Neuronal stem cell (in vitro differentiated cells): ENCODE data around the gene TSPYL2.

Experiments
- DNase-seq: peaks from one replicate; pipeline ENCODE4 v3.0.0-alpha.2; 2013; ENCODE audit warnings: low spot score
- H2AFZ ChIP-seq: one replicate; pipeline ENCODE4 v1.6.1; 2013; ENCODE audit warnings: mild to moderate bottlenecking, low read length, inconsistent platforms
- H2AK5ac ChIP-seq: 2 replicates; pipeline ENCODE4 v1.6.1; 2013; ENCODE audit warnings: low read depth, mild to moderate bottlenecking, inconsistent platforms, low read length, moderate library complexity, mixed read lengths
- H2BK120ac ChIP-seq: 2 replicates; pipeline ENCODE4 v1.6.1; 2013; ENCODE audit warnings: low read depth, mild to moderate bottlenecking, inconsistent platforms, low read length, moderate library complexity, mixed read lengths
- H2BK12ac ChIP-seq: one replicate; pipeline ENCODE4 v1.6.1; 2013; ENCODE audit warnings: low read length, inconsistent platforms
- H2BK15ac ChIP-seq: 2 replicates; pipeline ENCODE4 v1.6.1; 2013; ENCODE audit warnings: mild to moderate bottlenecking, low read length, inconsistent platforms, mixed read lengths
- H2BK5ac ChIP-seq: one replicate; pipeline ENCODE4 v1.6.1; 2013; ENCODE audit warnings: inconsistent platforms, mild to moderate bottlenecking, low read length, moderate library complexity
- H3K14ac ChIP-seq: one replicate; pipeline ENCODE4 v1.6.1; 2013; ENCODE audit warnings: low read length, inconsistent platforms
- H3K18ac ChIP-seq: 2 replicates; pipeline ENCODE4 v1.6.1; 2013; ENCODE audit warnings: low read length, inconsistent platforms
- H3K23ac ChIP-seq: 2 replicates; pipeline ENCODE4 v1.6.1; 2013; ENCODE audit warnings: low read depth, mild to moderate bottlenecking, mixed read lengths, low read length, inconsistent platforms; ENCODE audit not compliant: poor library complexity
- H3K27ac ChIP-seq: replicated peaks from 3 replicates; pipeline ENCODE4 v1.5.1; 2013; ENCODE audit warnings: low read length, inconsistent platforms
- H3K27me3 ChIP-seq, 3 experiments: 2 replicates each; pipeline ENCODE4 v1.6.1; 2013; ENCODE audit warnings: low read length in 3 of 3, mild to moderate bottlenecking in 2 of 3, inconsistent platforms in 1 of 3, low read depth in 1 of 3, mixed read lengths in 1 of 3, moderate library complexity in 1 of 3; ENCODE audit not compliant: control insufficient read depth in 3 of 3, insufficient read depth in 3 of 3
- H3K36me3 ChIP-seq, 2 donors: replicated peaks in 1 of 2; 2 replicates each; pipeline ENCODE4 v1.6.1; 2013; ENCODE audit warnings: low read length in 2 of 2; ENCODE audit not compliant: control insufficient read depth in 2 of 2, insufficient read depth in 2 of 2
- H3K4ac ChIP-seq: 2 replicates; pipeline ENCODE4 v1.6.1; 2013; ENCODE audit warnings: inconsistent platforms, mild to moderate bottlenecking, low read length, moderate library complexity
- H3K4me1 ChIP-seq, 2 donors: 1 replicate in 1 of 2; 2 replicates in 1 of 2; pipeline ENCODE4 v1.6.1; 2013; ENCODE audit warnings: low read length in 2 of 2, low read depth in 1 of 2; ENCODE audit not compliant: control insufficient read depth in 2 of 2, insufficient read depth in 1 of 2
- H3K4me2 ChIP-seq: one replicate; pipeline ENCODE4 v1.6.1; 2013; ENCODE audit warnings: mild to moderate bottlenecking, low read length, inconsistent platforms; ENCODE audit not compliant: insufficient read depth, poor library complexity, severe bottlenecking
- H3K4me3 ChIP-seq, 2 donors: 2 replicates each; pipeline ENCODE4 v1.5.1; 2013; ENCODE audit warnings: low read length in 2 of 2, mild to moderate bottlenecking in 2 of 2, inconsistent platforms in 1 of 2, moderate library complexity in 1 of 2
- H3K79me1 ChIP-seq: one replicate; pipeline ENCODE4 v1.6.1; 2013; ENCODE audit warnings: low read depth, mild to moderate bottlenecking, inconsistent platforms, low read length, moderate library complexity
- H3K9ac ChIP-seq: one replicate; pipeline ENCODE4 v1.6.1; 2013; ENCODE audit warnings: mild to moderate bottlenecking, low read depth, low read length, inconsistent platforms; ENCODE audit not compliant: poor library complexity
- H3K9me3 ChIP-seq, 2 donors: replicated peaks in 1 of 2; 2 replicates each; pipeline versions ENCODE3 to v1.6.1; 2013; ENCODE audit warnings: low read length in 2 of 2, mild to moderate bottlenecking in 2 of 2, inconsistent platforms in 1 of 2, low read depth in 1 of 2, mixed read lengths in 1 of 2, moderate library complexity in 1 of 2; ENCODE audit not compliant: control insufficient read depth in 2 of 2, insufficient read depth in 1 of 2
- H4K8ac ChIP-seq: one replicate; pipeline ENCODE4 v1.6.1; 2013; ENCODE audit warnings: low read depth, mild to moderate bottlenecking, inconsistent platforms, low read length, moderate library complexity
- H4K91ac ChIP-seq: one replicate; pipeline ENCODE4 v1.6.1; 2013; ENCODE audit warnings: low read length, low read depth, mild to moderate bottlenecking, inconsistent platforms; ENCODE audit not compliant: poor library complexity
- WGBS, 2 donors: extraction: QIAGEN DNeasy Blood & Tissue Kit; methylation state at CpG; one replicate each; pipeline ENCODE4 v1.1.7; 2013; ENCODE audit warnings: missing lambda C conversion rate in 2 of 2, mixed read lengths in 1 of 2; ENCODE audit not compliant: insufficient read length in 2 of 2, insufficient replicate concordance in 1 of 2; ENCODE audit errors: extremely low coverage in 2 of 2; 5-methylcytosine and 5-hydroxymethylcytosine counted together

The TSPYL2 gene

GRCh38 chrX:53055244-53055849, 26.8 kb upstream of the TSPYL2 start:
- Histone ChIP-seq H3K27me3 (no peaks in the 10 kb centered on the region), H3K9me3 (no peaks in the 10 kb centered on the region), H3K18ac (no peak overlapping the region), H2BK120ac (no peak overlapping the region), H2BK15ac (no peak overlapping the region), H3K4me3 (no peak overlapping the region), H3K27ac (no peak overlapping the region), H4K91ac (no peak overlapping the region), H2BK12ac (no peak overlapping the region), H4K8ac (no peak overlapping the region), H2AFZ (no peak overlapping the region), H3K23ac (no peak overlapping the region), H2AK5ac (no peak overlapping the region), H3K4ac (no peak overlapping the region), H3K4me1 (peaks cover 4% of the 10 kb centered on the region in 2 donors), H3K36me3 (no peaks in the 10 kb centered on the region), H3K4me2 (no peak overlapping the region), H3K9ac (no peak overlapping the region), H3K79me1 (no peaks in the 10 kb centered on the region), H2BK5ac (no peak overlapping the region), H3K14ac (no peak overlapping the region)
- no peak for DNase-seq
- 100% methylated on average over 3 of the region's 6 CpGs; no CpG with 5 or more reads in 1 of the 2 donors for WGBS, 2 donors

GRCh38 chrX:53056292-53056691, 25.9 kb upstream of the TSPYL2 start:
- no peak for DNase-seq
- Histone ChIP-seq H4K91ac (no peak overlapping the region), H3K27ac (no peak overlapping the region), H3K4me2 (no peak overlapping the region), H2AK5ac (no peak overlapping the region), H4K8ac (no peak overlapping the region), H2BK15ac (no peak overlapping the region), H3K4me3 (no peak overlapping the region), H3K79me1 (no peaks in the 10 kb centered on the region), H3K14ac (no peak overlapping the region), H3K4ac (no peak overlapping the region), H3K18ac (no peak overlapping the region), H3K9ac (no peak overlapping the region), H2BK120ac (no peak overlapping the region), H3K23ac (no peak overlapping the region), H3K36me3 (no peaks in the 10 kb centered on the region), H3K4me1 (peaks cover 0 to 4% of the 10 kb centered on the region in 2 donors), H3K27me3 (no peaks in the 10 kb centered on the region), H2BK12ac (no peak overlapping the region), H2AFZ (no peak overlapping the region), H3K9me3 (no peaks in the 10 kb centered on the region), H2BK5ac (no peak overlapping the region)
- no CpG with 5 or more reads among the region's 5 CpGs for WGBS, 2 donors

- no CpG with 5 or more reads among the region's 1 CpG for WGBS, 2 donors
Measured at GRCh38 chrX:53065104-53065503, 17.1 kb upstream of the TSPYL2 start.

GRCh38 chrX:53071064-53071463, 11.1 kb upstream of the TSPYL2 start:
- H3K27ac ChIP-seq = no peak overlapping the region
- no peaks in the 10 kb centered on the region for H3K36me3 ChIP-seq
- H3K23ac ChIP-seq = no peak overlapping the region
- no peak overlapping the region for H2BK12ac ChIP-seq
- H3K79me1 ChIP-seq = peaks cover 2% of the 10 kb centered on the region
- H2BK120ac ChIP-seq = no peak overlapping the region
- no peak overlapping the region for H3K4ac ChIP-seq
- H3K18ac ChIP-seq = no peak overlapping the region
- H4K91ac ChIP-seq = no peak overlapping the region
- H2BK15ac ChIP-seq = no peak overlapping the region
- no CpG with 5 or more reads among the region's 10 CpGs for WGBS, 2 donors
- no peak overlapping the region for H3K9ac ChIP-seq
- no peak overlapping the region for H3K4me2 ChIP-seq
- no peak overlapping the region for H4K8ac ChIP-seq
- DNase-seq = no peak
- no peak overlapping the region for H3K14ac ChIP-seq
- H3K4me3 ChIP-seq = no peak overlapping the region
- H2AK5ac ChIP-seq = no peak overlapping the region
- H3K27me3 ChIP-seq = no peaks in the 10 kb centered on the region
- H2BK5ac ChIP-seq = no peak overlapping the region
- no peak overlapping the region for H2AFZ ChIP-seq
- peaks cover 0 to 6% of the 10 kb centered on the region in 2 donors for H3K4me1 ChIP-seq
- no peaks in the 10 kb centered on the region for H3K9me3 ChIP-seq

More at GRCh38 chrX:53065104-53065503, 17.1 kb upstream of the TSPYL2 start:
- H2BK5ac ChIP-seq = no peak overlapping the region
- H3K23ac ChIP-seq = no peak overlapping the region
- no peak overlapping the region for H2AFZ ChIP-seq
- H3K14ac ChIP-seq = no peak overlapping the region
- no peaks in the 10 kb centered on the region for H3K27me3 ChIP-seq
- H3K9ac ChIP-seq = no peak overlapping the region
- H3K18ac ChIP-seq = no peak overlapping the region
- H2BK120ac ChIP-seq = no peak overlapping the region
- H2BK15ac ChIP-seq = no peak overlapping the region
- no peak overlapping the region for H2BK12ac ChIP-seq
- no peak for DNase-seq
- no peaks in the 10 kb centered on the region for H3K36me3 ChIP-seq
- H3K9me3 ChIP-seq = no peaks in the 10 kb centered on the region
- no peak overlapping the region for H4K8ac ChIP-seq
- no peaks in the 10 kb centered on the region for H3K4me1 ChIP-seq
- H3K4me3 ChIP-seq = no peak overlapping the region
- no peaks in the 10 kb centered on the region for H3K79me1 ChIP-seq
- no peak overlapping the region for H2AK5ac ChIP-seq
- H3K4ac ChIP-seq = no peak overlapping the region
- no peak overlapping the region for H3K27ac ChIP-seq
- H4K91ac ChIP-seq = no peak overlapping the region
- H3K4me2 ChIP-seq = no peak overlapping the region
